GM12878 (cell line): Measurements from ENCODE around the gene BCKDHB. TPM values are rescaled to one million over a fixed set of nuclear protein-coding genes. Genes with fewer than 3 reads are reported as not detected.

ENCODE experiments used
- ATAC-seq: fragments of 200-7000 bp; cut with Tn5 transposase; 3 replicates; pipeline ENCODE4 v1.9.1; 2020; ENCODE audit warnings: mild to moderate bottlenecking, moderate library complexity
- BruUV-seq: library from RNA; stranded (reverse); fragments of 400-500 nt; replicated peaks from 2 replicates; lab custom pipeline; 2021; lab: Mats Ljungman, UMichigan
- CTCF ChIA-PET: fragments of 300-600 bp; sonication (Branson Sonifier 250); formaldehyde crosslinking; extraction: SDS; loops from one replicate; lab custom pipeline; 2021; ENCODE audit warnings: inconsistent platforms; lab: Yijun Ruan, JAX
- POLR2A ChIA-PET: fragments of 350-600 bp; formaldehyde crosslinking; extraction: SDS; loops from one replicate; lab custom pipeline; 2021; ENCODE audit warnings: inconsistent platforms; lab: Charles Lee
- RAD21 ChIA-PET: fragments of 300-600 bp; sonication (Branson Sonifier 250); formaldehyde crosslinking; loops from one replicate; lab custom pipeline; 2023; ENCODE audit warnings: antibody characterized with exemption; ENCODE audit not compliant: unreplicated experiment; lab: Charles Lee
- SMC1A ChIA-PET: fragments of 300-600 bp; sonication (Branson Sonifier 250); formaldehyde crosslinking; loops from one replicate; lab custom pipeline; 2023; ENCODE audit not compliant: unreplicated experiment, uncharacterized antibody; lab: Charles Lee
- DNase-seq: peaks from one replicate; pipeline ENCODE4 v3.0.0-alpha.2; 2011; ENCODE audit warnings: low read depth, low spot score
- FAIRE-seq: peaks from 3 replicates; lab custom pipeline; 2011; peaks lifted over from hg19 to GRCh38; lab: Jason Lieb, UNC
- H2AFZ ChIP-seq: 2 replicates; pipeline ENCODE4 v1.6.0; 2011; ENCODE audit warnings: low read depth, low read length, control low read depth; ENCODE audit not compliant: control insufficient read depth
- H3K27ac ChIP-seq: 2 replicates; pipeline ENCODE4 v1.5.1; 2011; ENCODE audit warnings: control low read depth; ENCODE audit not compliant: control insufficient read depth, insufficient read depth
- H3K27me3 ChIP-seq, 2 experiments: replicated peaks in 1 of 2; 2 replicates each; pipeline versions ENCODE4 v1.6.0 to v1.6.1; 2011; ENCODE audit warnings: low read length in 1 of 2; ENCODE audit not compliant: control insufficient read depth in 2 of 2, insufficient read depth in 2 of 2
- H3K36me3 ChIP-seq, 2 experiments: 2 replicates each; pipeline ENCODE4 v1.5.1; 2011; ENCODE audit warnings: low read length in 1 of 2; ENCODE audit not compliant: control insufficient read depth in 2 of 2, insufficient read depth in 2 of 2
- H3K4me1 ChIP-seq: 2 replicates; pipeline ENCODE4 v1.6.1; 2011; ENCODE audit warnings: mild to moderate bottlenecking, low read length, moderate library complexity, mixed read lengths; ENCODE audit not compliant: control insufficient read depth, insufficient read depth
- H3K4me2 ChIP-seq: 2 replicates; pipeline ENCODE4 v1.6.0; 2011; ENCODE audit warnings: control low read depth; ENCODE audit not compliant: control insufficient read depth, insufficient read depth
- H3K4me3 ChIP-seq: fragments of 200-600 bp; sonication (generic); 2 replicates; pipeline ENCODE4 v1.5.1; 2016
- H3K79me2 ChIP-seq: 2 replicates; pipeline ENCODE4 v1.6.0; 2011; ENCODE audit warnings: low read length; ENCODE audit not compliant: control insufficient read depth, insufficient read depth
- H3K9ac ChIP-seq: 2 replicates; pipeline ENCODE4 v1.8.0; 2011; ENCODE audit warnings: low read length, control low read depth, mixed read lengths; ENCODE audit not compliant: control insufficient read depth, insufficient read depth
- H3K9me3 ChIP-seq: replicated peaks from 3 replicates; pipeline ENCODE4 v1.5.1; 2011; ENCODE audit warnings: mild to moderate bottlenecking, low read length; ENCODE audit not compliant: control insufficient read depth, insufficient read depth
- H4K20me1 ChIP-seq: 2 replicates; pipeline ENCODE4 v1.6.0; 2011; ENCODE audit not compliant: control insufficient read depth, insufficient read depth
- BHLHE40 ChIP-seq, 2 experiments: fragments of 450-650 bp in 1 of 2; IDR thresholded peaks; 2 replicates each; pipeline ENCODE4 v1.6.1; 2011 to 2017; ENCODE audit warnings: low read depth in 2 of 2, borderline replicate concordance in 1 of 2, improper control_type of control experiment in 1 of 2, low read length in 1 of 2, mild to moderate bottlenecking in 1 of 2
- ETV6 ChIP-seq, 2 experiments: fragments of 450-650 bp in 1 of 2; IDR thresholded peaks in 1 of 2; conservative IDR thresholded peaks in 1 of 2; 2 replicates each; pipeline ENCODE4 v1.6.1; 2014; ENCODE audit warnings: antibody characterized with exemption in 1 of 2, borderline replicate concordance in 1 of 2, low read depth in 1 of 2, mild to moderate bottlenecking in 1 of 2, moderate library complexity in 1 of 2
- HDAC2 ChIP-seq: fragments of 200-600 bp; sonication (generic); IDR thresholded peaks from 2 replicates; pipeline ENCODE4 v1.6.1; 2017
- HSF1 ChIP-seq: fragments of 150-350 bp; IDR thresholded peaks from 2 replicates; pipeline ENCODE4 v1.6.1; 2014; ENCODE audit warnings: mild to moderate bottlenecking, low read depth, low read length
- SMAD5 ChIP-seq: IDR thresholded peaks from 2 replicates; pipeline ENCODE4 v1.6.1; 2016; ENCODE audit warnings: antibody characterized with exemption, low read depth
- WGBS: methylation state at CpG from one replicate; pipeline ENCODE4 v1.1.6; 2016; ENCODE audit warnings: low lambda C conversion rate; ENCODE audit not compliant: insufficient replicate concordance, insufficient coverage; ENCODE audit errors: missing lambda C conversion rate; 5-methylcytosine and 5-hydroxymethylcytosine counted together
- in situ Hi-C: fragments of 300-500 bp; cut with MboI; formaldehyde crosslinking; loops from 9 replicates; pipeline ENCODE4 v1.14.3; 2018; ENCODE audit warnings: mixed read lengths
- intact Hi-C: fragments of 100-400 bp; cut with micrococcal nuclease; formaldehyde crosslinking; loops from one replicate; pipeline ENCODE4 v1.14.2; 2022; ENCODE audit not compliant: unreplicated experiment
- polyA plus RNA-seq, 11 experiments: library from polyadenylated mRNA; depleted of rRNA in 4 of 11; unstranded in 6 of 11; stranded (reverse) in 5 of 11; fragments of >200 nt; fragmentation: Nextera tagmentation in 4 of 11; fragmentation: Illumina TruSeq in 1 of 11; extraction: Ambion mirVana in 4 of 11; extraction: Trizol in 1 of 11; gene quantifications; 1 replicate in 1 of 11; 2 replicates in 10 of 11; pipeline versions ENCODE4 v1.2.1 to v1.2.3, GENCODE V29; 2011 to 2016; ENCODE audit warnings: inconsistent platforms in 2 of 11, missing spikeins in 2 of 11, low read depth in 1 of 11
- total RNA-seq, 4 experiments: library from RNA; depleted of rRNA in 3 of 4; stranded (reverse); fragments of >200 nt in 3 of 4; fragmentation: Illumina TruSeq in 1 of 4; extraction: Trizol in 1 of 4; gene quantifications; 2 replicates each; pipeline versions ENCODE4 v1.2.1 to v1.2.3, GENCODE V29; 2013 to 2021

The BCKDHB gene
- total and polyA plus RNA-seq, 10 of the 15 experiments (the other 5 are each of a cell fraction or from before 2014, with no cell fraction given), result 12.9 to 57.1 (median 25.3) TPM

GRCh38 chr6:80249897-80250296, 143.4 kb downstream of the BCKDHB start:
- Histone ChIP-seq H3K79me2 (no peaks in the 10 kb centered on the region), H4K20me1 (no peaks in the 10 kb centered on the region), H3K9me3 (no peaks in the 10 kb centered on the region), H3K4me2 (no peak overlapping the region), H2AFZ (no peak overlapping the region), H3K36me3 (no peaks in the 10 kb centered on the region), H3K4me3 (no peak overlapping the region), H3K4me1 (no peaks in the 10 kb centered on the region), H3K9ac (no peak overlapping the region), H3K27ac (no peak overlapping the region), H3K27me3 (no peaks in the 10 kb centered on the region)
- TF ChIP-seq ETV6 (conservative IDR thresholded peaks at IDR 0.05 in 1 of 2, IDR thresholded peaks at IDR 0.05 in 1 of 2; ENCODE audit: borderline replicate concordance in 1 of 2, low read depth in 1 of 2) (no peak), HDAC2 (no peak), BHLHE40 (IDR thresholded peaks at IDR 0.05; ENCODE audit: borderline replicate concordance in 1 of 2, low read depth in 2 of 2, low read length in 1 of 2) (no peak), SMAD5 (no peak), HSF1 (no peak)
- ATAC-seq (0 out of 3 replicates have a peak, but pooled peaks have one; percentile 18), FAIRE-seq (no peak), DNase-seq (no peak)
- no TSS peak for BruUV-seq
- POLR2A ChIA-PET, result no interaction called here
- WGBS, result 92% methylated on average over 1 of the region's 1 CpG
- RAD21 ChIA-PET, result no interaction called here
- CTCF ChIA-PET, result no interaction called here
- in situ Hi-C loops (no loop called here), intact Hi-C loops (no loop called here)
- SMC1A ChIA-PET, result interaction anchor here (1.6 kb wide), 1 partner anchor 12 kb away, joined by 5 read pairs; no protein-coding TSS in a partner anchor
